Endothelial cell (in vitro differentiated cells): ENCODE data around the gene PIK3CB. TPM values are rescaled to one million over a fixed set of nuclear protein-coding genes. Genes with fewer than 3 reads are reported as not detected.

Experiments used
- DNase-seq: peaks from one replicate; pipeline ENCODE4 v3.0.0; 2021; ENCODE audit warnings: low spot score
- H3K27ac Mint-ChIP-seq: one replicate; pipeline ENCODE4 v1.8.0; 2021; ENCODE audit warnings: mixed read lengths, inconsistent platforms; ENCODE audit not compliant: unreplicated experiment
- H3K27me3 Mint-ChIP-seq: one replicate; pipeline ENCODE4 v1.8.0; 2021; ENCODE audit warnings: mild to moderate bottlenecking, moderate library complexity, mixed read lengths, inconsistent platforms; ENCODE audit not compliant: unreplicated experiment
- H3K36me3 Mint-ChIP-seq: one replicate; pipeline ENCODE4 v1.8.0; 2021; ENCODE audit warnings: mild to moderate bottlenecking, low read depth, mixed read lengths, inconsistent platforms; ENCODE audit not compliant: unreplicated experiment
- H3K4me1 Mint-ChIP-seq: one replicate; pipeline ENCODE4 v1.8.0; 2021; ENCODE audit warnings: mild to moderate bottlenecking, mixed read lengths, inconsistent platforms; ENCODE audit not compliant: unreplicated experiment
- H3K4me3 Mint-ChIP-seq: one replicate; pipeline ENCODE4 v1.8.0; 2021; ENCODE audit warnings: mild to moderate bottlenecking, mixed read lengths, inconsistent platforms; ENCODE audit not compliant: unreplicated experiment
- H3K9me3 Mint-ChIP-seq: one replicate; pipeline ENCODE4 v1.8.0; 2021; ENCODE audit warnings: mixed read lengths, inconsistent platforms; ENCODE audit not compliant: unreplicated experiment
- CTCF ChIP-seq: fragments of 200-600 bp; sonication (generic); IDR thresholded peaks from one replicate; pipeline ENCODE4 v1.5.0; 2021; ENCODE audit warnings: antibody characterized with exemption; ENCODE audit not compliant: unreplicated experiment
- total RNA-seq: library from RNA; stranded (reverse); fragmentation: NEBNext Ultra II Directional; extraction: Animal tissue kit (Norgen Biotek cat#: 25700); gene quantifications from one replicate; pipeline ENCODE4 v1.2.1, GENCODE V29; 2021; ENCODE audit not compliant: unreplicated experiment

Gene PIK3CB
- total RNA-seq, 1 donor from 2014 or later, result 14.2 TPM

- H3K36me3 Mint-ChIP-seq, result no peaks in the 10 kb centered on the region
- no peak for TF ChIP-seq CTCF
- H3K4me1 Mint-ChIP-seq, result peaks cover 2% of the 10 kb centered on the region
- DNase-seq, result no peak
- H3K27me3 Mint-ChIP-seq, result peaks cover 2% of the 10 kb centered on the region
- H3K9me3 Mint-ChIP-seq, result no peaks in the 10 kb centered on the region
- H3K27ac Mint-ChIP-seq, result no peak overlapping the region
- no peak overlapping the region for H3K4me3 Mint-ChIP-seq
These were observed 60.0 kb downstream of the PIK3CB start for GRCh38 chr3:138774529-138775253.

GRCh38 chr3:138771585-138771984 lies 63.1 kb downstream of the PIK3CB start:
- peaks cover 26% of the 10 kb centered on the region for H3K36me3 Mint-ChIP-seq
- H3K4me1 Mint-ChIP-seq, result peaks cover 3% of the 10 kb centered on the region
- peaks cover 2% of the 10 kb centered on the region for H3K27me3 Mint-ChIP-seq
- no peak for TF ChIP-seq CTCF
- no peaks in the 10 kb centered on the region for H3K9me3 Mint-ChIP-seq
- DNase-seq, result no peak
- no peak overlapping the region for H3K4me3 Mint-ChIP-seq
- no peak overlapping the region for H3K27ac Mint-ChIP-seq

- no peak for DNase-seq
- Mint-ChIP-seq H3K36me3 (peaks cover 29% of the 10 kb centered on the region), H3K27ac (no peak overlapping the region), H3K9me3 (no peaks in the 10 kb centered on the region), H3K4me1 (peaks cover 3% of the 10 kb centered on the region), H3K4me3 (no peak overlapping the region), H3K27me3 (peaks cover 3% of the 10 kb centered on the region)
- no peak for TF ChIP-seq CTCF
These were observed 65.1 kb downstream of the PIK3CB start for GRCh38 chr3:138769616-138770015.

- Mint-ChIP-seq H3K4me1 (peaks cover 3% of the 10 kb centered on the region), H3K9me3 (no peaks in the 10 kb centered on the region), H3K27me3 (peaks cover 4% of the 10 kb centered on the region), H3K4me3 (no peak overlapping the region), H3K36me3 (peaks cover 29% of the 10 kb centered on the region), H3K27ac (no peak overlapping the region)
- DNase-seq, result no peak
- no peak for TF ChIP-seq CTCF
These were observed 65.8 kb downstream of the PIK3CB start for GRCh38 chr3:138768946-138769345.

- peaks cover 29% of the 10 kb centered on the region for H3K36me3 Mint-ChIP-seq
- H3K27ac Mint-ChIP-seq, result no peak overlapping the region
- H3K27me3 Mint-ChIP-seq, result peaks cover 4% of the 10 kb centered on the region
- no peak for DNase-seq
- no peak overlapping the region for H3K4me3 Mint-ChIP-seq
- H3K9me3 Mint-ChIP-seq, result no peaks in the 10 kb centered on the region
- peaks cover 3% of the 10 kb centered on the region for H3K4me1 Mint-ChIP-seq
- no peak for TF ChIP-seq CTCF
These were observed 66.6 kb downstream of the PIK3CB start for GRCh38 chr3:138768125-138768524.
